ENCODE measurements around the gene PTPN1. TPM values are rescaled to one million over a fixed set of nuclear protein-coding genes. Genes with fewer than 3 reads are reported as not detected.

The PTPN1 gene
- polyA plus RNA-seq, 1 of the 3 experiments (the other 2 are of a cell fraction), result 23.6 TPM

GRCh38 chr20:50577175-50578018 is 67.2 kb downstream of the PTPN1 start:
- Histone ChIP-seq H3K36me3 (replicated peaks in 1 of 2; ENCODE audit: control insufficient read depth in 1 of 2, insufficient read depth in 2 of 2, low read length in 1 of 2) (peaks cover 48 to 60% of the 10 kb centered on the region in 2 experiments), H3K79me2 (ENCODE audit: insufficient read depth) (peaks cover 10% of the 10 kb centered on the region; the same call in 1 of the 2 replicates), H3K4me2 (no peak overlapping the region), H3F3A (replicated peaks; ENCODE audit: insufficient read depth) (peaks cover 9% of the 10 kb centered on the region), H4K20me1 (ENCODE audit: insufficient read depth) (peaks cover 19% of the 10 kb centered on the region), H3K9me2 (no peaks in the 10 kb centered on the region), H3K27me3 (ENCODE audit: insufficient read depth) (no peaks in the 10 kb centered on the region), H3K27ac (ENCODE audit: low read depth in 2 of 2, low read length in 1 of 2) (peak overlapping the region in 1 of 2 experiments; percentile 53; a peak in 2 of 4 replicates), H3K4me1 (ENCODE audit: control insufficient read depth in 1 of 2, insufficient read depth in 2 of 2, low read depth in 1 of 2, low read length in 1 of 2) (peaks cover 12 to 39% of the 10 kb centered on the region in 2 experiments), H3K9me3 (no peaks in the 10 kb centered on the region), H2AFZ (ENCODE audit: low read depth) (no peak overlapping the region), H3K4me3 (ENCODE audit: low read depth in 2 of 2, low read length in 1 of 2) (no peak overlapping the region; a peak in 1 of 4 replicates), H3K9ac (no peak overlapping the region)
- 74% methylated on average over 9 of the region's 17 CpGs for WGBS (ENCODE audit: low lambda C conversion rate)
- CTCF ChIA-PET, result interaction anchor here (0.7 to 10.6 kb wide), 11 partner anchors 8 to 399 kb away, joined by 3 to 108 read pairs (median 5); partner anchors contain the start of gene CEBPB
- peak; percentile 74 for DNase-seq
- POLR2A ChIA-PET, result interaction anchor here (0.5 kb wide), 1 partner anchor 39 kb away, joined by 3 read pairs; no protein-coding TSS in a partner anchor
- TF ChIP-seq SIN3A (IDR thresholded peaks at IDR 0.05; ENCODE audit: borderline replicate concordance, low read depth, low read length) (no peak), RCOR1 (IDR thresholded peaks at IDR 0.05; ENCODE audit: low read length) (peak; percentile 73; the same call in 1 of the 2 replicates), TCF12 (IDR thresholded peaks at IDR 0.05) (peak; percentile 65), FOXJ3 (CRISPR knock-in tag; IDR thresholded peaks at IDR 0.05) (peak; percentile 43; the same call in 1 of the 2 replicates), TAF1 (IDR thresholded peaks at IDR 0.05; ENCODE audit: borderline replicate concordance, low read depth, low read length) (no peak), GATA2 (CRISPR knock-in tag; IDR thresholded peaks at IDR 0.05) (peak; percentile 24; the same call in 1 of the 2 replicates), USF2 (IDR thresholded peaks at IDR 0.05; ENCODE audit: borderline replicate concordance, low read depth, low read length) (no peak), MXI1 (IDR thresholded peaks at IDR 0.05; ENCODE audit: low read depth, low read length) (peak; percentile 53; the same call in 1 of the 2 replicates), NFIC (IDR thresholded peaks at IDR 0.05; ENCODE audit: borderline replicate concordance) (peak; percentile 47; the same call in 1 of the 2 replicates), SMC3 (IDR thresholded peaks at IDR 0.05; ENCODE audit: low read depth, low read length) (no peak), CHD2 (IDR thresholded peaks at IDR 0.05; ENCODE audit: low read length, partially characterized antibody) (peak; percentile 70), EP300 (IDR thresholded peaks at IDR 0.05; ENCODE audit: borderline replicate concordance in 1 of 2, low read depth in 1 of 2, low read length in 1 of 2) (peak in 1 of 2 experiments; percentile 45; a peak in 1 of 4 replicates)

GRCh38 chr20:50578061-50578777 is 68.0 kb downstream of the PTPN1 start:
- Histone ChIP-seq H3K4me1 (ENCODE audit: control insufficient read depth in 1 of 2, insufficient read depth in 2 of 2, low read depth in 1 of 2, low read length in 1 of 2) (peaks cover 4 to 31% of the 10 kb centered on the region in 2 experiments), H3K4me3 (ENCODE audit: low read depth in 2 of 2, low read length in 1 of 2) (no peak overlapping the region), H3K27ac (ENCODE audit: low read depth in 2 of 2, low read length in 1 of 2) (no peak overlapping the region; a peak in 1 of 4 replicates), H3F3A (replicated peaks; ENCODE audit: insufficient read depth) (peaks cover 9% of the 10 kb centered on the region), H3K9me2 (no peaks in the 10 kb centered on the region), H3K9ac (no peak overlapping the region), H3K36me3 (replicated peaks in 1 of 2; ENCODE audit: control insufficient read depth in 1 of 2, insufficient read depth in 2 of 2, low read length in 1 of 2) (peaks cover 50 to 69% of the 10 kb centered on the region in 2 experiments), H3K9me3 (no peaks in the 10 kb centered on the region), H3K79me2 (ENCODE audit: insufficient read depth) (peaks cover 8% of the 10 kb centered on the region; the same call in 1 of the 2 replicates), H4K20me1 (ENCODE audit: insufficient read depth) (peaks cover 10% of the 10 kb centered on the region), H2AFZ (ENCODE audit: low read depth) (no peak overlapping the region), H3K4me2 (no peak overlapping the region), H3K27me3 (ENCODE audit: insufficient read depth) (no peaks in the 10 kb centered on the region)
- ChIA-PET POLR2A (no interaction called here), CTCF (interaction anchor here (1.0 to 10.6 kb wide), 11 partner anchors 9 to 399 kb away, joined by 3 to 108 read pairs (median 6); partner anchors contain the start of gene CEBPB)
- no peak for DNase-seq
- WGBS (ENCODE audit: low lambda C conversion rate), result 89% methylated on average over 13 of the region's 14 CpGs
- TF ChIP-seq YY1 (IDR thresholded peaks at IDR 0.05; ENCODE audit: low read depth) (no peak), ELF1 (IDR thresholded peaks at IDR 0.05) (no peak), RCOR1 (IDR thresholded peaks at IDR 0.05; ENCODE audit: low read length) (no peak), NRF1 (IDR thresholded peaks at IDR 0.05; ENCODE audit: low read depth, low read length) (no peak), SMC3 (IDR thresholded peaks at IDR 0.05; ENCODE audit: low read depth, low read length) (no peak), FOSL2 (IDR thresholded peaks at IDR 0.05; ENCODE audit: borderline replicate concordance, low read depth) (no peak), MAX (IDR thresholded peaks at IDR 0.05; ENCODE audit: low read depth) (no peak), EZH2phosphoT487 (IDR thresholded peaks at IDR 0.05; ENCODE audit: borderline replicate concordance, low read depth) (no peak), SIN3A (IDR thresholded peaks at IDR 0.05; ENCODE audit: borderline replicate concordance, low read depth, low read length) (no peak), CTCF (IDR thresholded peaks at IDR 0.05) (no peak), TEAD4 (IDR thresholded peaks at IDR 0.05; ENCODE audit: borderline replicate concordance, insufficient read depth) (no peak), JUND (IDR thresholded peaks at IDR 0.05) (no peak), USF2 (IDR thresholded peaks at IDR 0.05; ENCODE audit: borderline replicate concordance, low read depth, low read length) (no peak)
